Measurements from ENCODE around the gene ATP6V0C. TPM values are rescaled to one million over a fixed set of nuclear protein-coding genes. Genes with fewer than 3 reads are reported as not detected.
A peak's percentile ranks its signal among the peaks of the same experiment; 100 is the strongest.

ATP6V0C gene
- total and polyA plus RNA-seq, 2 of the 13 experiments (the other 11 are each of a cell fraction or from before 2014, with no cell fraction given): 10.4 to 20.1 TPM

DNA sequence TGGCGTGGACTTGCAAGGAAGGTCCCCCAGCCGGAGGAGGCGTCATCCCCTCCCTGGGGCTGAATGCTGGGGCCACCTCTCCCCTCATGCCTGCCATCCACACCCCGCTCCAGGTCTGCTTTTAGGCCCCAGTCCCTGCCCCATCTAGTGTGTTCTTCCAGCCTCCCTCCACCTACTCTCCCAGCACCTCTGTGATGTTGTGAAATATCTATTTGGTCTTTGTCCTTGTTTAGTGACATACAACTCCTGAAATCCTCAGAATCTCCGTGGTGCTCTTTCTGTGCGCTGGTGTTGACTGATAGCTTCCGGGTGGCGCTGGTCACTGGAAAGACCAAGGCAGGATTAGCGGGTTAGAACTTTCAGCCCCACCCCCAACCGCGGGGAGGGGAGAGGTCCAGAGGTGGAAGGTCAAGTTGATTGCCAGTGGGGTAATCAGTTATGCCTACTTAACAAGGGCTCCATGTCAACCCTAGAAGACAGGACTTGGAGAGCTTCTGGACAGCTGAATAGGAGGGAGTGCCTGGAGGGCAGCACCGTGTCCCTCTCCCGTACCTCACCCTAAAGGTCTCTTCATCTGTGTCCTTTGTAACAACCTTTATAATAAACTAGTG lies 28.7 kb upstream of the ATP6V0C start (continued):
- TF ChIP-seq, protein P1, sequence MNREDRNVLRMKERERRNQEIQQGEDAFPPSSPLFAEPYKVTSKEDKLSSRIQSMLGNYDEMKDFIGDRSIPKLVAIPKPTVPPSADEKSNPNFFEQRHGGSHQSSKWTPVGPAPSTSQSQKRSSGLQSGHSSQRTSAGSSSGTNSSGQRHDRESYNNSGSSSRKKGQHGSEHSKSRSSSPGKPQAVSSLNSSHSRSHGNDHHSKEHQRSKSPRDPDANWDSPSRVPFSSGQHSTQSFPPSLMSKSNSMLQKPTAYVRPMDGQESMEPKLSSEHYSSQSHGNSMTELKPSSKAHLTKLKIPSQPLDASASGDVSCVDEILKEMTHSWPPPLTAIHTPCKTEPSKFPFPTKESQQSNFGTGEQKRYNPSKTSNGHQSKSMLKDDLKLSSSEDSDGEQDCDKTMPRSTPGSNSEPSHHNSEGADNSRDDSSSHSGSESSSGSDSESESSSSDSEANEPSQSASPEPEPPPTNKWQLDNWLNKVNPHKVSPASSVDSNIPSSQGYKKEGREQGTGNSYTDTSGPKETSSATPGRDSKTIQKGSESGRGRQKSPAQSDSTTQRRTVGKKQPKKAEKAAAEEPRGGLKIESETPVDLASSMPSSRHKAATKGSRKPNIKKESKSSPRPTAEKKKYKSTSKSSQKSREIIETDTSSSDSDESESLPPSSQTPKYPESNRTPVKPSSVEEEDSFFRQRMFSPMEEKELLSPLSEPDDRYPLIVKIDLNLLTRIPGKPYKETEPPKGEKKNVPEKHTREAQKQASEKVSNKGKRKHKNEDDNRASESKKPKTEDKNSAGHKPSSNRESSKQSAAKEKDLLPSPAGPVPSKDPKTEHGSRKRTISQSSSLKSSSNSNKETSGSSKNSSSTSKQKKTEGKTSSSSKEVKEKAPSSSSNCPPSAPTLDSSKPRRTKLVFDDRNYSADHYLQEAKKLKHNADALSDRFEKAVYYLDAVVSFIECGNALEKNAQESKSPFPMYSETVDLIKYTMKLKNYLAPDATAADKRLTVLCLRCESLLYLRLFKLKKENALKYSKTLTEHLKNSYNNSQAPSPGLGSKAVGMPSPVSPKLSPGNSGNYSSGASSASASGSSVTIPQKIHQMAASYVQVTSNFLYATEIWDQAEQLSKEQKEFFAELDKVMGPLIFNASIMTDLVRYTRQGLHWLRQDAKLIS (CRISPR knock-in tag; IDR thresholded peaks at IDR 0.05): no peak
- TF ChIP-seq HNRNPK (IDR thresholded peaks at IDR 0.05; ENCODE audit: low read depth, low read length, poor library complexity, severe bottlenecking) (no peak), IRX3 (CRISPR knock-in tag; IDR thresholded peaks at IDR 0.05; ENCODE audit: borderline replicate concordance, low read depth) (no peak), KLF16 (CRISPR knock-in tag; IDR thresholded peaks at IDR 0.05) (peak in 1 of 2 experiments; percentile 80; a peak in 1 of 4 replicates), ZNF407 (CRISPR knock-in tag; IDR thresholded peaks at IDR 0.05; ENCODE audit: not compliant biosample characterization) (no peak), GLMP (CRISPR knock-in tag; IDR thresholded peaks at IDR 0.05; ENCODE audit: borderline replicate concordance) (no peak), NR2C2 (CRISPR knock-in tag; IDR thresholded peaks at IDR 0.05; ENCODE audit: borderline replicate concordance) (peak; percentile 97), NKX3-1 (CRISPR knock-in tag; IDR thresholded peaks at IDR 0.05) (no peak)
- TF ChIP-seq, protein P2, sequence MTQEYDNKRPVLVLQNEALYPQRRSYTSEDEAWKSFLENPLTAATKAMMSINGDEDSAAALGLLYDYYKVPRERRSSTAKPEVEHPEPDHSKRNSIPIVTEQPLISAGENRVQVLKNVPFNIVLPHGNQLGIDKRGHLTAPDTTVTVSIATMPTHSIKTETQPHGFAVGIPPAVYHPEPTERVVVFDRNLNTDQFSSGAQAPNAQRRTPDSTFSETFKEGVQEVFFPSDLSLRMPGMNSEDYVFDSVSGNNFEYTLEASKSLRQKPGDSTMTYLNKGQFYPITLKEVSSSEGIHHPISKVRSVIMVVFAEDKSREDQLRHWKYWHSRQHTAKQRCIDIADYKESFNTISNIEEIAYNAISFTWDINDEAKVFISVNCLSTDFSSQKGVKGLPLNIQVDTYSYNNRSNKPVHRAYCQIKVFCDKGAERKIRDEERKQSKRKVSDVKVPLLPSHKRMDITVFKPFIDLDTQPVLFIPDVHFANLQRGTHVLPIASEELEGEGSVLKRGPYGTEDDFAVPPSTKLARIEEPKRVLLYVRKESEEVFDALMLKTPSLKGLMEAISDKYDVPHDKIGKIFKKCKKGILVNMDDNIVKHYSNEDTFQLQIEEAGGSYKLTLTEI (CRISPR knock-in tag; conservative IDR thresholded peaks at IDR 0.05): no peak
